Gastrocnemius medialis (tissue), 4 donors: ENCODE data around the gene CLEC3B. TPM values are rescaled to one million over a fixed set of nuclear protein-coding genes. Genes with fewer than 3 reads are reported as not detected.

ENCODE experiments used
- ATAC-seq, 2 donors: fragments of 150-250 bp; one replicate each; pipeline ENCODE4 v1.9.1; 2016
- DNase-seq, 2 donors: peaks; one replicate each; pipeline ENCODE4 v3.0.0-alpha.2; 2019
- H3K27ac ChIP-seq, 4 donors: fragments of 200-600 bp; sonication (generic); 1 replicate in 1 of 4; 2 replicates in 3 of 4; pipeline ENCODE4 v1.5.1; 2016 to 2018; ENCODE audit warnings: mild to moderate bottlenecking in 2 of 4, moderate library complexity in 1 of 4
- H3K27me3 ChIP-seq, 3 donors: fragments of 200-600 bp; sonication (generic) in 2 of 3; 1 replicate in 1 of 3; 2 replicates in 2 of 3; pipeline versions ENCODE4 v1.5.1 to v1.6.0; 2016 to 2019; ENCODE audit warnings: mild to moderate bottlenecking in 1 of 3, moderate library complexity in 1 of 3
- H3K36me3 ChIP-seq, 2 donors: fragments of 200-600 bp; sonication (generic) in 1 of 2; one replicate each; pipeline ENCODE4 v1.5.1; 2017 to 2018
- H3K4me1 ChIP-seq, 2 donors: fragments of 200-600 bp; sonication (generic) in 1 of 2; one replicate each; pipeline ENCODE4 v1.5.1; 2016 to 2017; ENCODE audit warnings: mild to moderate bottlenecking in 2 of 2
- H3K4me3 ChIP-seq, 4 donors: fragments of 200-600 bp; sonication (generic) in 3 of 4; 1 replicate in 1 of 4; 2 replicates in 3 of 4; pipeline ENCODE4 v1.5.1; 2016 to 2019; ENCODE audit warnings: mild to moderate bottlenecking in 2 of 4
- H3K9me3 ChIP-seq, 3 donors: fragments of 200-600 bp; sonication (generic) in 2 of 3; 1 replicate in 1 of 3; 2 replicates in 2 of 3; pipeline ENCODE4 v1.5.1; 2016 to 2019
- CTCF ChIP-seq, 5 experiments: fragments of 450-650 bp in 3 of 5; fragments of 200-600 bp in 2 of 5; sonication (generic) in 2 of 5; IDR thresholded peaks in 4 of 5; conservative IDR thresholded peaks in 1 of 5; 1 replicate in 4 of 5; 2 replicates in 1 of 5; pipeline ENCODE4 v1.5.1; 2016 to 2019; ENCODE audit warnings: antibody characterized with exemption in 5 of 5, mild to moderate bottlenecking in 3 of 5, moderate library complexity in 3 of 5
- POLR2A ChIP-seq, 2 donors: fragments of 450-650 bp; IDR thresholded peaks; one replicate each; pipeline ENCODE4 v1.6.1; 2017; ENCODE audit warnings: antibody characterized with exemption in 2 of 2, mild to moderate bottlenecking in 2 of 2, moderate library complexity in 2 of 2
- in situ Hi-C, 4 donors: fragments of 200-750 bp; cut with MboI; loops; one replicate each; pipeline versions ENCODE4 v1.15.0 to v1.8.0; 2017; ENCODE audit warnings: low sequenced_read_pairs in 4 of 4
- intact Hi-C: fragments of 100-400 bp; cut with DNase I; formaldehyde crosslinking; loops from one replicate; pipeline ENCODE4 v1.15.1; 2023; ENCODE audit warnings: low total_unique reads
- total RNA-seq, 4 donors: library from RNA; depleted of rRNA; stranded (reverse); fragments of >200 nt; gene quantifications; one replicate each; pipeline versions ENCODE4 v1.1.0 to v1.2.3, GENCODE V29; 2016

Gene CLEC3B
- total RNA-seq, 4 donors from 2014 or later = 14.5 to 23.4 (median 20.7) TPM

- in situ Hi-C loops = no loop called here
- DNase-seq (no peak), ATAC-seq (peak in 1 of 2 donors; percentile 40)
- Histone ChIP-seq H3K27me3 (no peaks in the 10 kb centered on the region), H3K36me3 (peaks cover 0 to 3% of the 10 kb centered on the region in 2 donors), H3K4me1 (peaks cover 40 to 61% of the 10 kb centered on the region in 2 donors), H3K4me3 (no peak overlapping the region), H3K9me3 (no peaks in the 10 kb centered on the region), H3K27ac (peak overlapping the region; percentile 5 to 76 (median 23))
- TF ChIP-seq POLR2A (IDR thresholded peaks at IDR 0.05) (no peak), CTCF (IDR thresholded peaks at IDR 0.05 in 4 of 5, conservative IDR thresholded peaks at IDR 0.05 in 1 of 5) (no peak)
- intact Hi-C loops = no loop called here
Observed at GRCh38 chr3:44987332-44987731, 38.8 kb upstream of the CLEC3B start.

- intact Hi-C loops = no loop called here
- Histone ChIP-seq H3K36me3 (peaks cover 0 to 3% of the 10 kb centered on the region in 2 donors), H3K27ac (peak overlapping the region in 3 of 4 donors; percentile 23 to 76 (median 23))
Observed at GRCh38 chr3:44988073-44988472, 38.0 kb upstream of the CLEC3B start.

DNA sequence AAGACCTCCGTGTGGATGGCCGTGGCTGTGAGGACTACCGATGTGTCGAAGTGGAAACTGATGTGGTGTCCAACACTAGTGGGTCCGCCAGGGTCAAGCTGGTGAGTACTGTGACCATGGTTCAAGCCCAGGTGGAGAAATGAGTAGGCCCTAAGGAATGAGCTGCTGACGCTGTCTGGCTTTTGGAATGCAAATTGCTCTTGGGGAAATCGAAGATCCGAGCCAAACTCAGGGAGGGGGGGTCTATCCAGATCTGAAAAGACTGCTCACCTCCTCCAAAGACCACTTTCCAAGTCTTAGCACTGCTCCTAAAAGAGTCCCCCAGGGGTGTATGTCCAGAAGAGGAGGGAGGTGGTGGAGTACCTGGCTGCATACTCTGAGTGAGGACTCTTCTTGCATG, 37.0 kb upstream of the CLEC3B start:
- H3K27ac ChIP-seq = peak overlapping the region; percentile 4 to 76 (median 46)
- no peak overlapping the region for H3K4me3 ChIP-seq
- no peak for DNase-seq
- in situ Hi-C loops (no loop called here), intact Hi-C loops (no loop called here)
- peaks cover 37 to 56% of the 10 kb centered on the region in 2 donors for H3K4me1 ChIP-seq
- TF ChIP-seq POLR2A (IDR thresholded peaks at IDR 0.05) (no peak), CTCF (IDR thresholded peaks at IDR 0.05 in 4 of 5, conservative IDR thresholded peaks at IDR 0.05 in 1 of 5) (no peak)
- no peak for ATAC-seq
- no peaks in the 10 kb centered on the region for H3K9me3 ChIP-seq
- peaks cover 0 to 3% of the 10 kb centered on the region in 2 donors for H3K36me3 ChIP-seq
- no peaks in the 10 kb centered on the region for H3K27me3 ChIP-seq

More at GRCh38 chr3:44988073-44988472, 38.0 kb upstream of the CLEC3B start:
- ATAC-seq (no peak), DNase-seq (no peak)
- Histone ChIP-seq H3K4me3 (no peak overlapping the region), H3K4me1 (peaks cover 35 to 56% of the 10 kb centered on the region in 2 donors), H3K27me3 (no peaks in the 10 kb centered on the region), H3K9me3 (no peaks in the 10 kb centered on the region)
- in situ Hi-C loops = no loop called here
- TF ChIP-seq POLR2A (IDR thresholded peaks at IDR 0.05) (no peak), CTCF (IDR thresholded peaks at IDR 0.05 in 4 of 5, conservative IDR thresholded peaks at IDR 0.05 in 1 of 5) (peak in 1 of 5 experiments; percentile 18)

DNA sequence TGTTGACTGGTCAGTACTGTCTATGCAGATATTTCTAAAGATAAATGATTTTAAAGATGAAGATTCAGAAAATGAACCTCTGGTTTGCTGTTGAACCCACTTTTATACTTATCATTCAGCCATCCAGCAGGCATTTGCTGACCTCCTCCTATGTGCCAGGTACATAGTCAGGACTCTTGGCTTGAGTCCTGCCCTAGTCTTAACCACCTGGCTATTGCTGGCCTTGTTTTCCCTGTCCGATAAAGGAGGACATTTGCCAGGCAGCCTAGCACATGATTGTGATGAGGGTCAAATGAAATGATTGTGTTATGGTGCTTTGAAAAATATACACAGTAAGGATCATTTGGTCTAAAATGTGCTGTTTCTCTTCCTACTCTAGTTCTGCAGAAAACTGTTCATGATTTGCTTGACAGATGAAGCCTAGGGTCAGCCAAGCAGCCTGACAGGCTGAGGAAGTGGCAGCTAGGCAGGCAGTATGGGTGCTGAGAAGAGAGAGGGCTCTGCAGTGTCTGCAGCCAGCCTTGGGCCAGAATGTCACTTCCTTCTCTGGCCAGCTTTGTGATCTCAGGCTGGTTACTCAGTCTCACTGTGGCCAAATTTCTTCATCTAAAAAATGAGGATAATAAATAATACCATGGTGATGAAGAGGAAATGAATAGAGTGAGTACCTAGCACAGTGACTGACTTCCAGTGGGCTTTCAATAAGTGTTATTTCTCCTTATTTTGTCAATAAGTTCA, 36.3 kb upstream of the CLEC3B start:
- H3K4me3 ChIP-seq = no peak overlapping the region
- H3K9me3 ChIP-seq = no peaks in the 10 kb centered on the region
- TF ChIP-seq POLR2A (IDR thresholded peaks at IDR 0.05) (no peak), CTCF (IDR thresholded peaks at IDR 0.05 in 4 of 5, conservative IDR thresholded peaks at IDR 0.05 in 1 of 5) (no peak)
- intact Hi-C loops (no loop called here), in situ Hi-C loops (no loop called here)
- no peaks in the 10 kb centered on the region for H3K27me3 ChIP-seq
- peaks cover 0 to 3% of the 10 kb centered on the region in 2 donors for H3K36me3 ChIP-seq
- ATAC-seq (peak; percentile 16 to 18), DNase-seq (no peak)
- peaks cover 35 to 55% of the 10 kb centered on the region in 2 donors for H3K4me1 ChIP-seq
- peak overlapping the region; percentile 4 to 76 (median 46) for H3K27ac ChIP-seq
